ENCODE data around the gene POLR3H.

POLR3H gene

GRCh38 chr22:41480397-41480735 lies 63.9 kb downstream of the POLR3H start:
- no peak for DNase-seq

DNA sequence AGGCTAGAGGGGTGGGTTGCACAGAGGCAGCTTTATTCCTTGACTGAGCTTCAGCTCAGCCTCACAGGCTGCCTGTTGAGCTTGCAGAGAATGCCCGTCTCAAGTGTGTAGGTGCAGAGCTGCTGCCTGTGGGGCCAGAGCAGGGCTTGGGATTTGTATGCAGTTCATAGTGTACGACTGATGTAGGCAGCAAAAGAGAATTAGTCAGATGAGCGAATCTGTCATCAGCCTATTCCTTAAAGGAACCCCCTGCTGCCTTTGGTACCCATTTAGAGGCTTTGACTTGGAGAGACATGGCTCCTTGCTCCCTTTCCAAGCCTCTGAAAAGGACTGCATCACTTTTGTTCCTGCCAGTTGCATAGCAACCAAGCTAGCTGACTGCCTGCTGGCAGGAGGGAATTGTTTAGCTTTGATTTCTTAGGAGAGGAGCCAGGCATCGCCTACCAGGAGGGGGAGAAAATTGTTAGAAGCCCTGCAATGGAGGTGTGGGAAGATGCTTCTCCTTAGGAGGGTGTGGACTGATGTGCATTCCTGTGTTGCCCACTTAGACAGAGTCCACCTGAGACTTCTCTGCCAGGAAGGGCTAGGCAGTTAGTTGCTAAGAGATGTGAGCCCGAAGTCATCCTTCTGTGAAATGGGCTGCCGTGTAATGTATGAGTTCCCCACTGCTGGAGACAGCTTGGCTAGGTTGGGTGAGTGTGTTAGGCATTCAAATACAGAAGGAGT lies 64.4 kb downstream of the POLR3H start:
- no peak for DNase-seq

DNA sequence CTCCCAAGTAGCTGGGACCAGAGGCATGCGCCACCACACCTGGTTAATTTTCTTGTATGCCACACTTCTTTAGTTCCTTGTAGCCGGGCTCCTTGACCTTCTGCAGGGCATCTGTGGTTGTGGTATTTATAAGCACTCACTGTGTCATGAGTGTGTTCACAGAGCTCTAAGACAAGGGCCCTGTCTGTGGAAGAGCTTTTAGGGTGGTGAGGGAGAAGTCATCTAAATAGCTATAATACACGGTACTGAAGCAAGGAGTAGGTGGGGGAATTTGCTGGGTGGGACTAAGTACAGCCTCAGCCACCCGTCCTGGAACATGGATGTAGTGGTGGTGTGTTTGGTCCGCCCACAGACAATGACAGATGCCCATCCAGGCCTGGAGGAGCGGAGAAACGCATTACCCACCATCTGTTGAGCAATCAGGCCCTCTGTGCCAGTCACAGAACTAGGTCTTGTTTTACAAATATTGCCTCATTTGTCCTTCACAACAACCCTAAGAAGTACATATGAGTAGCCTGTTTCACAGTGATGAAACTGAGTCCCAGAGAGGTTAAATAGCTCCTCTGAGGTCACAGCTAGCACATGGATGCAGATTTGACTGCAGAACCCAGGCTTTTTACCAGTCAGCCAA lies 65.3 kb downstream of the POLR3H start:
- peak; percentile 15 for DNase-seq

DNA sequence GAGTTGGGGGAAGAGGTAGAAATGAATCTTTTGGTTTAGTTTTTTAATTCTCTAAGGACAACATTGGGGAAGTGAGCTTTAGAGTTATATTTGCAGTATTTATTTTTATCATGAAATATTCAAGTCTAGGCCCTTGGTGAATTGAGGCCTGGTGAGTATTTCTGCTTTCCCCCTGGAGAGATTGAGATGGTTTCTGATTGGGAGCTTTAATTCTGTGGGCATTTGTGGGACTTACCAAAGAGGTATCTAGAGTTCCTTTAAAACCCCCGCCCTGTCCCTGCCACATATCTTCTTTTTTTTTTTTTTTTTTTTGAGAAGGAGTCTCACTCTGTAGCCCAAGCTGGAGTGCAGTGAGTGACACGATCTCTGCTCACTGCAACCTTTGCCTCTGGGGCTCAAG lies 65.8 kb downstream of the POLR3H start:
- DNase-seq = no peak
